ENCODE results near the gene CRAMP1.

DNA sequence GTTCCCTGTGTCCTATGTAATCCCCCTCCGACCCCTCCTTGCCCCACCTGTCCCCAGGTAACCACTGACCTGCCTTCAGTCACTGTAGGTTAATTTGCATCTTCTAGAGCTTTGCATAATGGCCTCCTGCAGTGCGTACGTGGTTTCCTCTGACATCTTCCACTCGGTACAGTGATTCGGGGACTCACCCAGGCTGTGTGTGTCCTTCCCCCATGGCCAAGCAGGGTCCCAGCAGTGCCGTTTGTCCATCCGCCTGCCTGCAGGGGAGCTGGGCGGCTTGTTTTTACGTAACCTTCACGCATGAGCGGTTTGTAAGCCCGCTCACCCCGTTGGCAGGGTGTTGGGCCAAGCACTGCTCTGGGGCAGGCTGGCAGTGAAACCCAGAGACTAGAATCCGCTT is 101.8 kb downstream of the CRAMP1 start:
- TF ChIP-seq EZH2 (IDR thresholded peaks at IDR 0.05; ENCODE audit: insufficient read depth, poor library complexity, severe bottlenecking) (no peak), EZH2phosphoT487 (IDR thresholded peaks at IDR 0.05; ENCODE audit: insufficient read depth, low read depth) (no peak)

All from GM23248 (cell line).